Fibroblast of peridontal ligament (primary cell): ENCODE data around the gene CXCR6.
A peak's percentile ranks its signal among the peaks of the same experiment; 100 is the strongest.

Source experiments
- DNase-seq: peaks from one replicate; pipeline ENCODE4 v3.0.0-alpha.2; 2010; ENCODE audit errors: extremely low read depth

Gene CXCR6

GRCh38 chr3:45948311-45948781 lies 5.1 kb downstream of the CXCR6 start:
- peak; percentile 98 for DNase-seq

GRCh38 chr3:45948881-45949280 lies 5.6 kb downstream of the CXCR6 start:
- no peak for DNase-seq

DNA sequence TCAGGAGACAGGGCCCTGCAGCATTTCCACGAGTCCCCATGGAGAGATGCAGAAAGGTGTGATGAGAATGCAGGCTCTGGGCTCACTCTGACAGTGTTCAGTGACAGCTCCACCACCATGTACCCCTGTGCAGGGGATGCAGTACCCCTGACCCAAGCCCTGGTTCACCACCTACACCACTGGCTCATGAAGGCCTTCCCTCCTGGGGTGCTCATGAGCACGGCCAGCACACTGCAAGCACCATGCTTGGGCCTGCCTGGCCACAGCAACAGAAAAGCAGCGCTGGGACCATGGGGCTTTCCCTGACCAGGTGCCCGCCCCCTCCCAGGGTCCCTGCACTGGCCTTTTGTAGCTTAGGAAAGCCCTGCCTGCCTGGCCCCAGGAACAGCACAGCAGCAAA lies 6.2 kb downstream of the CXCR6 start:
- DNase-seq = no peak

DNA sequence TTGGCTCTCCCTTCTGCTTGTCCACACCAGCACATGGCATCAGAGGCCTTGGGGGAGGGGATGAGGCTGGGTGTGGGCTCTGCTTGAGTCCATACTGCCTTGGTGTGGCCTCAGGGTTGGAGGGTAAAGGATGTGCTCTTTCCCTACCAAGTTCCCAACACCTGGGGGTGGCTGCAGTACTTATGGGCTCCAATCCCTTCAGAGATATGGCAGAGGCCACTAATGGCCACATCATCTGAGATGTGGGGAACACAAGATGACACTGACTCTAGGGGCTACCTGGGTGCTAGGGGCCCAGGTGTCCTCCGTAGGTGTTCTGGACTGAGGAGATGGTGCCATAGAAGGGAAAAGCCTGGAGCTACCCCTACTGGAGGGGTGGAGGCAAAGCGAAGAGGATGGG lies 6.9 kb downstream of the CXCR6 start:
- no peak for DNase-seq

GRCh38 chr3:45950686-45951600 lies 7.7 kb downstream of the CXCR6 start:
- DNase-seq = no peak

DNA sequence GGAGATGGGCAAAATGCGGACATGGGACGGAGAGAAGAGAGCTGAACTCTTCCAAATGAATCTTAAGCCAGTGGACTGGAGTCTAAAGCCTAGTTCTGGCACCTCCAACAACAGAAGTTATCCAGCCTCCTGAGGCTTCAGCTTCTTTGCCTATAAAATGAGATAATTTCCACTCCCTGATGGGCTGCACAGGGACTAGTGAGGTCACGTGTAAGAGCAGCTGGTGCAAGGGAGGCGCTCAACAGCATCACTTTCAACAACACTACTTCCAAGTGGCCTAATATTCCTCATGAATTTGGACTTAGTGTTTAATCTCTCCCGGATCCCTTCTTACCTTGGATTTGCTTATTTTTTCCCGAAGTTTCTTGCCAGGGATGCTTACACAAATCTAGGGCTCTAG lies 8.7 kb downstream of the CXCR6 start:
- DNase-seq = no peak

GRCh38 chr3:45952456-45952855 lies 9.2 kb downstream of the CXCR6 start:
- peak; percentile 55 for DNase-seq

DNA sequence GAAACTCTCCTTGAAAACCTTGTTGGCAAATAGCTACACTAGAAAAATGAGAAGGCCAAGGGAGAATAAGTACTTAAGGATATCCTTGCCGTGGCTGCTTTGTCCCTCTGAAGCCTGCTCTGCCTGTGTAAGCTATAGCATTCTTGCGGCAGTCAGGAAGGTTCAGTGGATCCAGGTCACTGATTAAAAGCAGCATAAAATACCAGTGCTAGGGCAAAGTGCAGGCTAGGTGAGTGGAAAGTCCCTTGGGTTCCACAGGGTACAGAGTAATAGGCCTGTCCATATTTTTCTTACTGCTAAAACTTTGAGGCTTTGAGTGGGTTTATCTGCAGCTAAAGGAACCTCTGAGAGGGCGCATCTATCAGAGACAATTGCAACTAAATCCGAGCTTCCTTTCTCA lies 10.3 kb downstream of the CXCR6 start:
- DNase-seq = no peak

GRCh38 chr3:45954306-45954705 lies 11.0 kb downstream of the CXCR6 start:
- no peak for DNase-seq

DNA sequence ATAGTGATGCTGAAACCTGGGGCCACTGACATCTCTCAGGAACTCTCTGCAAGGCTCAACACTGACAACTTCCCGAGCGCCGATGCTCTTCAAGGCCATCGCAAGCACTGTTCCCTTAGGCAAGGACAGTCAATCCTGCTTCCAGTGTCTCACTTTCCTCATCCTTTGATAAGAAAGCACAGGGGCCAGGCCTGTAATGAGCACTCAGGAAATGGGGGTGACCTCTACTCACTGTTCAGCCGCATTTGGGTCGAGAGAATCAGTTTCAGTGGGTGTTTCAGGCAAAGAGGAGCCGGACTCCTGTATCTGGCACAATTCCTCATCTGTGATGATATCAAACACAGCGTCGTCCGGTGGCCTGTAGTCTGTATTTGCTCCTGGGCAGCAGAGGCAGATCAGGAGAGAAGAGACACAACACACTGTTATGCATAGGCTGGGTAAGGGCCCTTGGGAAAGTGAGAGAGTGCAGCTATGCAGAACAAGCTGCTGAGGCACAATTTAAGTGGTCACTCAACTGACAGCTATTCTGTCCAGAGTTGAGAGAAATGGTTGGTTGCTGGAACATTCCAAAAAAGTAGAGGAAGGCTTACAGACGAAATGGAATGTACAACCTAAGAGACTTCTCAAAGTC lies 11.9 kb downstream of the CXCR6 start:
- DNase-seq = no peak

- DNase-seq = no peak
Measured at GRCh38 chr3:45955706-45956105, 12.4 kb downstream of the CXCR6 start.

- no peak for DNase-seq
Measured at GRCh38 chr3:45957586-45957985, 14.3 kb downstream of the CXCR6 start.

GRCh38 chr3:45958321-45958791 lies 15.1 kb downstream of the CXCR6 start:
- DNase-seq = peak; percentile 61

DNA sequence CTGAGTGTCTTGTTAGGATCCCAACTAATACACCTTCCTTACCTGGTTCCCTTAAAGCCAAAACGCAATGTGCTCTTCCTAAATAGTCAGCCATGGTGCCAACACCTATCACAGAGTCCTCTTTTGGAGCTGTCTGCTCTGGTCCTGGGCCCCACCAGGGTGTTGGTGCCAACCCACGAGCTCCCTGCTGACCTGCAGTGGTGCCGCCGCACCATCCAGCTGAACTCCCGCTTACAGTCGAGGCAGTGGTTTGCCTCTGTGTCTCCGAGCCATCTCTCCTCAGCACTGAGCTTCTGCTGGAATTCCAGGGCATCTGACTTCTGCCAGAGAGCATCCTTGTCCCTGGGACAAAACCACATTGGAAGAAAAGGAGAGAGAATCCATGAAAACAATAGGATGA lies 15.9 kb downstream of the CXCR6 start:
- DNase-seq = no peak

GRCh38 chr3:45960289-45960688 lies 17.0 kb downstream of the CXCR6 start:
- no peak for DNase-seq

DNA sequence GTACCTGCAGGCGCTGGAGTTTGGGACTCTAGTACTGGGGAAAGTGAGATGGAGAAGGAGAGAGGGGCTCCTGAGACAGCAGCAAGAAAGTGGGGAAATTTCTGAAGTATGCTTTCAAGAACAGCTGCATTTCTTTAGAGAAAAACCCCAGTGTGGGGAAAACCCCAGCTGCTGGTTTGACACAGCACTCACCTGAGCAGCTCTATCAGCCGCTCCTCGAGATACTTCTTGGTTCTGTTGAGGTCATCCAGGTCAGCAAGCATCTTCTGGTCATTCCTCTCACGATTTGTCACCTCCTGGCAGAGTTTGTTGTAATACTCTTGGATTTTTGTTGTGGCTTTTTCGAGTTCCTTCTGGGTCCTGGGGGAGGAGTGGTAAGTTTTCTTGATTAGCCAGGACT lies 18.8 kb downstream of the CXCR6 start:
- DNase-seq = no peak

- DNase-seq = no peak
Measured at GRCh38 chr3:45964139-45964538, 20.9 kb downstream of the CXCR6 start.

DNA sequence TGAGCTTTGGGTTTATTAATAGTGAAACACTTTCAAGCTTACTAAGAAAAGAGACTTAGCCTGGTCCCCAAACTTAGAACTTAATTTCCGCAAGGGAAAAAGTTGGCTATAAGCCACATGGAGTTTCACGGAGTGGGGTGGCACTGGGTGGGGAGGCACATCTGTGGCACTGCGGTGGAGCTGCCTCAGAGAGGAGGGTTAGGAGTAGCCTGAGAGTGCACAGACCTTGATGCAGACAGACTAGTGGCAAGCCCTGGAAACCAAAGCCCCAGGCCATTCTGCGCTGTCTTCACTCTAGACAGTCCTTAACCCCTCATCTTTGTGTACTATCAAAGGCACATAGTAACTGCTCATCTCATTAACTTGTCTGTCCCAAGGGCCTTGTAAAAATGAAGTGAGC lies 22.0 kb downstream of the CXCR6 start:
- no peak for DNase-seq

GRCh38 chr3:45965653-45966052 lies 22.4 kb downstream of the CXCR6 start:
- no peak for DNase-seq

DNA sequence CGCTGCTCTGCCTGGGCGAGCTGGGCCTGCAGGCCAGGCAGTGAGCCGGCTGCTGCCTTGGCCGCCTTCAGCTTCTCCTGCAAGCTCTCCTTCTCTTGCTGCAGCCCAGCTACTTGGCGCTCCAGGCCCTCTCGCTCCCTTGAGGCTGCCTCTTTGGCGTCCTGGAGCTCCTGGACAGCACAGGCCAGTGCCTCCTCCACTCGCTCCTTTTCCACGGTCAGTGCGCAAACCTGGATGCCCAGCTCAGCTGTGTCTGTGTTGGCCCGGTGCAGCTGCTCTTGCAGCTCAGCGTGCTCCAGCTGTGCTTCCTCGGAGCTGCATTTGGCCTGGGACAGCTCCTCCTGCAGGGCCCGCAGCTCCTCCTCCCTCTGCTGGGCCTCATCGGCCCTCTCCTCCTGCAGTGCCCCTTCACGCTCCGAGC lies 23.1 kb downstream of the CXCR6 start:
- DNase-seq = no peak

DNA sequence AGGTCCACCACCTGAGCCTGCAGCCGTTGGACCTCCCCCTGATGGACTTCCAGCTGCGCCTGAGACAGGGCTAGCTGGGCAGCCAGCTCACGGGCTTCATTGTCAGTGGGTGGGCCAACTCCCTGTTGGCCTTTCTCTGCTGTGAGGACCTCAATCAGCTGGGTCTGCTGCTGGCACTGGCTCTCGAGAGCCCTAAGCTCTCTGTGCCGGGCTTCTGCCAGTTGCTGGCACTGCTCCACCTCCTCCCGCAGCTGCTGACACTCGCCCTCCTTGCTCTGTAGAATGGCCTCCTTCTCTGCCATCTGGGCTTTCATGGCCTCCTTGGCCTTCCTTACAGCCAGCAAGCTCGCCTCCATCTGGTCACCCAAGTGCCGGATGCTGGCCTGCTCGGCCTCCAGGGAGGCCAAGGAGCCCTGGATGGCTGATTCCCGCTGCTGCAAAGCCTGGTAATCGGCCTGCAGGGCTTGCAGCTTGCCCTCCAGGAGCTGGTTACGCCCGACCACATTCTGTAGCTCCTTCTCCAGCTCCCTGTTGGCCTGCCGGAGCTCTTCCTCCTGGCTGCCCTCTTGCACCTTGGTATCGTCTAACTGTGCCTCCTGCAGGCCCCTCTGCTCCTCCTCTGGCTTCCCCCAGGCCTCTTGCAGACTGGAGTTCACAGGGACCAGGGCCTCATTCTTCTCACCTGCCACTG lies 23.8 kb downstream of the CXCR6 start:
- no peak for DNase-seq

DNA sequence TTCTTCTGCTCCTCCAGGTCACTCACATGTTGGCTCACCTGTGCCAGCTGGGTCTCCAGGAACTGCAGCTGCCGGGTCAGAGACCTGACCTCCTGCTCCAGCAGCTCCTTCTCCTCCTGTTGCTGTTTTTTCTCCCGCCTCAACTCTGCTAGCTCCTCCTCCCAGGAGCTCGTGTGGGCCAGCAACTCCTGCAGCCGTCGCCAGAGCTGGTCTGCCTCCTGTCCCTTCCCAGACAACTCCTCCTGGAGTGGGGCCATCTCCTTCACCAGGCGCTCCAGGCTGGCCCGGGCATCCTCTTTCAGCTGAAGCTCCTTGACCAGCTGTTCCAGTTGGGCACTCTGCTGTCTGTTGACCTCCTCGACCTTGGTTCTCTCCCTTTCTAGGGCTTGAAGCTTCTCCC lies 24.5 kb downstream of the CXCR6 start:
- no peak for DNase-seq
